Measurements from ENCODE around the gene TEAD2. TPM values are rescaled to one million over a fixed set of nuclear protein-coding genes. Genes with fewer than 3 reads are reported as not detected.

The TEAD2 gene
- total and polyA plus RNA-seq, 9 of the 15 experiments (the other 6 are each of a cell fraction or from before 2014, with no cell fraction given), result 1.6 to 27.0 (median 13.9) TPM

GRCh38 chr19:49363268-49364082 lies 1.3 kb upstream of the TEAD2 start, which contains the start of gene DKKL1 (continued):
- TF ChIP-seq ZFX (CRISPR knock-in tag; IDR thresholded peaks at IDR 0.05) (peak; percentile 71), ZNF717 (CRISPR knock-in tag; IDR thresholded peaks at IDR 0.05) (no peak), ATF6 (CRISPR knock-in tag; IDR thresholded peaks at IDR 0.05) (0 out of 2 replicates have a peak, but pooled peaks have one; percentile 42), TOE1 (IDR thresholded peaks at IDR 0.05; ENCODE audit: borderline replicate concordance) (peak; percentile 70; the same call in 1 of the 2 replicates), TOE1 (CRISPR knock-in tag; IDR thresholded peaks at IDR 0.05; ENCODE audit: borderline replicate concordance, low read depth) (no peak), TAF7 (tag; IDR thresholded peaks at IDR 0.05) (0 out of 2 replicates have a peak, but pooled peaks have one; percentile 14), GABPA (tag; conservative IDR thresholded peaks at IDR 0.05; ENCODE audit: low read depth) (0 out of 2 replicates have a peak, but pooled peaks have one; percentile 3), RBBP5 (IDR thresholded peaks at IDR 0.05; ENCODE audit: borderline replicate concordance, insufficient read depth, low read length, poor library complexity, severe bottlenecking) (no peak), RNF2 (IDR thresholded peaks at IDR 0.05) (peak; percentile 60; the same call in 1 of the 2 replicates), KLF10 (CRISPR knock-in tag; IDR thresholded peaks at IDR 0.05) (no peak)
- TF ChIP-seq, protein P1, sequence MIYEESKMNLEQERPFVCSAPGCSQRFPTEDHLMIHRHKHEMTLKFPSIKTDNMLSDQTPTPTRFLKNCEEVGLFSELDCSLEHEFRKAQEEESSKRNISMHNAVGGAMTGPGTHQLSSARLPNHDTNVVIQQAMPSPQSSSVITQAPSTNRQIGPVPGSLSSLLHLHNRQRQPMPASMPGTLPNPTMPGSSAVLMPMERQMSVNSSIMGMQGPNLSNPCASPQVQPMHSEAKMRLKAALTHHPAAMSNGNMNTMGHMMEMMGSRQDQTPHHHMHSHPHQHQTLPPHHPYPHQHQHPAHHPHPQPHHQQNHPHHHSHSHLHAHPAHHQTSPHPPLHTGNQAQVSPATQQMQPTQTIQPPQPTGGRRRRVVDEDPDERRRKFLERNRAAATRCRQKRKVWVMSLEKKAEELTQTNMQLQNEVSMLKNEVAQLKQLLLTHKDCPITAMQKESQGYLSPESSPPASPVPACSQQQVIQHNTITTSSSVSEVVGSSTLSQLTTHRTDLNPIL (CRISPR knock-in tag; IDR thresholded peaks at IDR 0.05), result no peak
- TF ChIP-seq, protein P2, sequence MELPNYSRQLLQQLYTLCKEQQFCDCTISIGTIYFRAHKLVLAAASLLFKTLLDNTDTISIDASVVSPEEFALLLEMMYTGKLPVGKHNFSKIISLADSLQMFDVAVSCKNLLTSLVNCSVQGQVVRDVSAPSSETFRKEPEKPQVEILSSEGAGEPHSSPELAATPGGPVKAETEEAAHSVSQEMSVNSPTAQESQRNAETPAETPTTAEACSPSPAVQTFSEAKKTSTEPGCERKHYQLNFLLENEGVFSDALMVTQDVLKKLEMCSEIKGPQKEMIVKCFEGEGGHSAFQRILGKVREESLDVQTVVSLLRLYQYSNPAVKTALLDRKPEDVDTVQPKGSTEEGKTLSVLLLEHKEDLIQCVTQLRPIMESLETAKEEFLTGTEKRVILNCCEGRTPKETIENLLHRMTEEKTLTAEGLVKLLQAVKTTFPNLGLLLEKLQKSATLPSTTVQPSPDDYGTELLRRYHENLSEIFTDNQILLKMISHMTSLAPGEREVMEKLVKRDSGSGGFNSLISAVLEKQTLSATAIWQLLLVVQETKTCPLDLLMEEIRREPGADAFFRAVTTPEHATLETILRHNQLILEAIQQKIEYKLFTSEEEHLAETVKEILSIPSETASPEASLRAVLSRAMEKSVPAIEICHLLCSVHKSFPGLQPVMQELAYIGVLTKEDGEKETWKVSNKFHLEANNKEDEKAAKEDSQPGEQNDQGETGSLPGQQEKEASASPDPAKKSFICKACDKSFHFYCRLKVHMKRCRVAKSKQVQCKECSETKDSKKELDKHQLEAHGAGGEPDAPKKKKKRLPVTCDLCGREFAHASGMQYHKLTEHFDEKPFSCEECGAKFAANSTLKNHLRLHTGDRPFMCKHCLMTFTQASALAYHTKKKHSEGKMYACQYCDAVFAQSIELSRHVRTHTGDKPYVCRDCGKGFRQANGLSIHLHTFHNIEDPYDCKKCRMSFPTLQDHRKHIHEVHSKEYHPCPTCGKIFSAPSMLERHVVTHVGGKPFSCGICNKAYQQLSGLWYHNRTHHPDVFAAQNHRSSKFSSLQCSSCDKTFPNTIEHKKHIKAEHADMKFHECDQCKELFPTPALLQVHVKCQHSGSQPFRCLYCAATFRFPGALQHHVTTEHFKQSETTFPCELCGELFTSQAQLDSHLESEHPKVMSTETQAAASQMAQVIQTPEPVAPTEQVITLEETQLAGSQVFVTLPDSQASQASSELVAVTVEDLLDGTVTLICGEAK (IDR thresholded peaks at IDR 0.05), result no peak
- TF ChIP-seq, protein P2 (CRISPR knock-in tag; IDR thresholded peaks at IDR 0.05), result no peak

All from K562 (cell line).